Measurements from ENCODE around the gene HMCN2.
"Not testable (repeated sequence)": the region's sequence is repeated elsewhere in the genome, so short reads cannot be mapped to it uniquely, and the experiment has no call there.

Gene HMCN2

DNA sequence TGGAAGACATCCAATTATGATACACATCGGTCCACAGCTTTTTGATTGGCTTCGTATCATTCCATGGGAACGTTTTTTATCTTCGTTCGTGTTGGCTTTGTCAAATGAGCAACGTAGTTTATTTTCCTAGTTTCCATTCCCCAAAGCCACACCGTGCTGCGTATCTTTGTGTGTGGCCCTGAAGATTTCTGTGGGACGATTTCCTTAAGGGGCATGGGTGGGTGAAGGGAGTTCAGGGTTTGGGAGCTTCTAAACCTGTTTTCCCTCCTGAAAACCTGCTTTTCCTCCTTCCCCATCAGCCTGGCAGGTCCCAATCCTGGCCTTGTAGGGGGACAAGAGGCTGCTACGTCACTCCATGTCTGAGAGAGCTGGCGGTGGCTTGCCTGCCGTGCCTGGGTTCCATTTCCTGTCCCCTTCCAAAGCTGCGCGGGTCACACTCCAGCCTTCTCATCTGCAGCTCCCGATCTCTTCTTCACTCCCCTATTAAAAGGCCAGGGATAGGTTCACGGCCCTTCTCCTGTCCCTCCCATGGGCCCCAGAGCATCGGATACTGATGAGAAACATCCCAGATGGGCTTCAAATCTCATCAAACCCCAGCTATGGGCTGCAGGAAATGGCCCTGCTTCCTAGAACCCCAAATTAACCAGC lies 155.7 kb downstream of the HMCN2 start:
- DNase-seq: no peak

DNA sequence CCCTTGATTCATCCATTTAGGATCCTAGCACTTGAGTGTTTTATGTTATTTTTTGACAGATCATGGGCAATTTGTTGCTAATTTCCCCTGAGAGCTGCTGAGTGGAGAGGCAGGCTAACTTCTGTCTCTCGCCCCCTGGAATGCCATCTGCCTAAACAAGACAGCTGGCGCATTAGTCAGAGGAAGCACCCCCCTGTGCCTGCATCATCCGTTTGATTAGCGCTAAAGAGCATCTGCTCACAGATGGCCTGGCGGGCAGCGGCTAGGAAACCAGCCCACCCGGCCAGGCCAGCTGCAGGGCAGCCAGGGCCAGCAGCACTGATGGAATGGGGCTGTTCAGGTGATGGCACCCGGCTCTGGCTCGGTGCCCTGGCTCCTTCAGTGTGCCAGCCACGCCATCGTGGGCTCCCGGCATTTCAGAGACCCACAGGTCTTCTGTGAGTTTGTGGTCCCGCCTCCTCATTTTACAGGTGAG lies 156.3 kb downstream of the HMCN2 start:
- DNase-seq: no peak

DNA sequence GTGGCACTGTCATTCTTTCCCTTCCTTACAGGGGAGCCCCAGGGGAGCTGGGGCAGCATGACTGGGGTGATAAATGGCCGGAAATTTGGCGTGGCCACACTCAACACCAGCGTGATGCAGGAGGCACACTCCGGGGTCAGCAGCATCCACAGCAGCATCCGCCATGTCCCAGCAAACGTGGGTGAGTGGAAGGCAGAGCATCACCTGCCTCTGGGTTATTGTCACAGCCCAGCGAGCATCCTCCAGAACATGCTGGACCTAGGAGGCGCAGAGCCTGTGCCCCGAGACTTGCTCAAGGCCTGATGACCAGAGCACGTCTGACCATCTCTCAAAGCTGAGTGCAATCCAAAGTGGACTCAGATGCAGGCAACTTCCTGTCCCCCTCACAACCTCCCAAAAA lies 157.0 kb downstream of the HMCN2 start:
- no peak for DNase-seq

DNA sequence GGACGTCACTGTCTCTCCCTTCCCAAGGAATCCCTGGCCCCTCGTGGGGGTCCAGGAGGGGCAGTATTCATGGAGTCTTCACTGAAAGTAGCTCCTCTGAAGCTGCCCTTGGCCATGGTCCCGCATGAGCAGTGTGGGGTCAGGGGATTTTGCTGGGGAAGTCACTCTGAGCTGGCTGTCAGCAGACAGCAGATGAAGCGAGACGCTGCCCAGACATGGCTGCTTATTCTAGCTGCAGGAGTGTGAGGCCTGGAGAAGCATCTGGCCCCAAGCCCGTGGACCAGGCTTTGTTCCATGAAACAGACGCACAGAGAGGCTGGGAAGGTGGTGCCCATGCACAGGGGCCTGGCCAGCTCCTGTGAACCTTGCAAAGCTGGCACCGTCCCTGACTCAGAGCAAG lies 157.7 kb downstream of the HMCN2 start:
- DNase-seq: no peak

DNA sequence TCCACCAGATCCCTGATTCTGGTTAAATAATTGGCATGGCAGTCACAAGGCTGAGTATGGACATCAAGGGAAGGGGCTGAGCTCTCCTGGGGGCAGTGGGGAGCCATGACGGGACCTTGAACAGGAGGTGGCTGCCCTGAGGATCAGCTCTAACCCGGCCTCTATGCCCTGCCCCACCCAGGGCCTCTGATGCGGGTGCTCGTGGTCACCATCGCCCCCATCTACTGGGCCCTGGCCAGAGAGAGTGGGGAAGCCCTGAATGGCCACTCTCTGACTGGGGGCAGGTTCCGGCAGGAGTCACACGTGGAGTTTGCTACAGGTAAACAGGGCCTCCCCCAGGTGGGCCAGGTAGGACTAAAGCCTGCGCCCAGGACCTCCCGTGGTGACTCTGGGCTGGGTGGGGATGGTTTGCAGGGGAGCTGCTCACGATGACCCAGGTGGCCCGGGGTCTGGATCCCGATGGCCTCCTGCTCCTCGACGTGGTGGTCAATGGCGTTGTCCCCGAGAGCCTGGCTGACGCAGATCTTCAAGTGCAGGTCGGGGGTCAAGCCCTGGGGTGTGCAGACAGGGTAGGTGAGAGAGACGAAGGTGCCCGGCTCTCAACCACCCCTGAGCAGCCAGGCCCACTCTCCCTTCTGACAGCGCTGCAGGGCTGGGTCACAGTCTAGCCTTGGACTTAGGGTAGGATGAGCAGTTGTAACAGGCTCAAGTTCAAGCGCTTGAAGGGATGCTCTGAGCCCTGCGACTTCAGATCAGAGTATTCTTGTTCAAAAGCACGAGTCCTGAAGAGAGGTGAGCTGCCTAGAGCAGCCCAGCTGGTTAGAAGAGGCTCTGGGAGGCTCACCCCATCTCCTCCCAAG lies 159.3 kb downstream of the HMCN2 start:
- no peak for DNase-seq

DNA sequence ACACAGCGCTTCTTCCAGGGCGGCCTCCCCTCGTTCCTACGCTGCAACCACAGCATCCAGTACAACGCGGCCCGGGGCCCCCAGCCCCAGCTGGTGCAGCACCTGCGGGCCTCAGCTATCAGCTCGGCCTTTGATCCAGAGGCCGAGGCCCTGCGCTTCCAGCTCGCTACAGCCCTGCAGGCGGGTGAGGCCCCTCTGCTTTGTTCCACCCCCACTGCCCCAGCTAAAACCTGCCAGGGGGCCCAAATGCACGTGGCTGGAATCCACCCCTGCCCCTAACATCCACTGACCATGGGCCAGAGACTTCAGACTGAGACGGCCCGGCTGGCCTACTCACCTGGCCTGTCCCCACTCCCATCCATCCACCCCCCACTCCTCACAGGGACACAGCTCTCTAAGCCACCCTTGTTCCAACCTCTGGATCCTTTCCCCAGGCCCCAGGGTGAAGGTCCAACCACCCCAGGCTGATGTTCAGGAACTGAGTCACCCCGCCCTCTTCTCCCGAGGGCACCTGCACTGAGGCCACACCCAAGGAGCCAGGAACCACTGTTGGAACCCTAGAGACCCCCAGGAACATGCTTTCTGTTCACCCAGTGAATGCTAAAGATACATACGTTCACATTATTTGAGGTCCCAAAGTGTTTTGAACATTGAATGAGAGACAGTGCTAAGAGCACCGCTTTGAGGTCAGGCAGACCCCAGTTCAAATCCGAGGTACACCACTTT lies 160.3 kb downstream of the HMCN2 start:
- DNase-seq: no peak

DNA sequence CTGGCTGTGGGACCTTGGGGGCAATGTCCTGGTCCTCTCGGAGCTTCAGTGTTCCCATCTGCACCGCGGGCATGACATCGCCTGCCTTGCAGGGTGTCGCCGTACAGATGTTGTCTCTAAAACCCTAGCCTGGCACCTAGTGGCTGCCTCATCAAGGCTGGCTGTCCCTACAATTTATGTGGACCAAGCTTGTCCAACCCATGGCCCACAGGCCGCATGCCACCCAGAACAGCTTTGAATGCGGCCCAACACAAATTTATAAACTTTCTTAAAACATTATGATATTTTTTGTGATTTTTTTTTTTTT lies 160.9 kb downstream of the HMCN2 start:
- DNase-seq: no peak

DNA sequence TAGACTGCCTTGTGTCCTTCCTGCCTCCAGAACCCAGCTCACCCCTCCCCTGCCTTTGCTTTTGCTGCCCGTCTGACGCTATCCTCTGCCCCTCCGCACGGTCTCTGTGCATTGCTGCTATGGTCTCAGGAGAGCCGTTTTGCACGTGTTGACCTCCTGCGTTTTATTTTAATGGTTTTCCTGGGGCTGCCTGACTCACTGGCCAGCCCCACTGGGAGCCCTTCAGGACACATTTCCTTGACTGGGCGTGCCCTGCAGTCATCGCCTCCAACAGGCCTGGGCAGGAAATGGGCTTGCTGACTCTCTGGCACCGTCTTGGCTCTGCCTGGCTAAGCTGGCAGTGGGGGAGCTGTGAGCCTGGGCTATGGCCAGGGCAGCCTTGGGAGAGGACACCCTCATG lies 161.3 kb downstream of the HMCN2 start:
- no peak for DNase-seq

DNA sequence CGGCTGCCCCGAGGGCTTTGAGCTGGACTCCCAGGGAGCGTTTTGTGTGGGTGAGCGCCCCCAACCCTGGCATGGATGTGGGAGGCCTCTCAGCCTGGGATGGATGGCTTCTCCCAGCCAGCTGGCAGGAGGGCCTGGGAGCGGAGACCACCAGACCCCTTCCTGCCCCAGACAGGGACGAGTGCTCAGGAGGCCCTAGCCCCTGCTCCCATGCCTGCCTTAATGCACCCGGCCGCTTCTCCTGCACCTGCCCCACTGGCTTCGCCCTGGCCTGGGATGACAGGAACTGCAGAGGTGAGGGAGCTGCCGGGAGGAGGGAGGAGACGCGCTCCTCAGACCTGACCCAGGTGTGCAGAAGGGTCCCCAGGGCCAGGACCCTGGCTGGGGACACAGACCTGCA lies 161.8 kb downstream of the HMCN2 start:
- no peak for DNase-seq

DNA sequence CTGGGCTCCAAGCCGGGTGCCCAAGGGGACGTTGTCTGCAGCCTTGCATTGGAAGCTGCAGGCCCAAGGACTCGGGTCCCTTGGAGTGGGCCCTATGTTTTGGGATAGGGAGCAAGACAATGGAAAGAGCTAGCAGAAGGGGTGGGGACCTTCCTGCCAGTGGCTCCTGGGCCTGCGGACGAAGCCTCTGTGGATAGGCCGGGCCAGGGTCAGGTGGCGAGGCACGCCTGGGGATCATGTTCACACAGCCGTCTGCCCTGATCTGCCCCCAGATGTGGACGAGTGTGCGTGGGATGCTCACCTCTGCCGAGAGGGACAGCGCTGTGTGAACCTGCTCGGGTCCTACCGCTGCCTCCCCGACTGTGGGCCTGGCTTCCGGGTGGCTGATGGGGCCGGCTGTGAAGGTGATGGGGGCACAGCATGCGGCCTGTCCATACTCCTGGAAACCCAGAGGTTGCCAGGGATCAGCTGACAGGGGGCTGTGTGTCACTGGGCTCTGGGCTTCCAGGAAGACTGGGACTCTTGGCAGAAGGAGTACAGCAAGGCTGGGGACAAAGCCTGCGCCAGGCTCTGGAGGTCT lies 162.6 kb downstream of the HMCN2 start:
- no peak for DNase-seq

DNA sequence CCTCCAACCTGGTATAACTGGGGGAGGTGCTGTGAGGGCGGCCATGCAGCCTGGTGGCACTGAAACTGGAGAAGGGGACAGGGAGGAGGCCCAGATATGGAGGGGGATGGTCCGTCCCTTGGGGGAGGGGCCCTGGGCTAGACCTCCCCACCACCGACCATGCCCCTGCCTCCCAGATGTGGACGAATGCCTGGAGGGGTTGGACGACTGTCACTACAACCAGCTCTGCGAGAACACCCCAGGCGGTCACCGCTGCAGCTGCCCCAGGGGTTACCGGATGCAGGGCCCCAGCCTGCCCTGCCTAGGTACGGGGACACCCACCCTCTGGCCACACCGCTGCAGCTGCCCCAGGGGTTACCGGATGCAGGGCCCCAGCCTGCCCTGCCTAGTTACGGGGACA lies 163.8 kb downstream of the HMCN2 start:
- DNase-seq: no peak

DNA sequence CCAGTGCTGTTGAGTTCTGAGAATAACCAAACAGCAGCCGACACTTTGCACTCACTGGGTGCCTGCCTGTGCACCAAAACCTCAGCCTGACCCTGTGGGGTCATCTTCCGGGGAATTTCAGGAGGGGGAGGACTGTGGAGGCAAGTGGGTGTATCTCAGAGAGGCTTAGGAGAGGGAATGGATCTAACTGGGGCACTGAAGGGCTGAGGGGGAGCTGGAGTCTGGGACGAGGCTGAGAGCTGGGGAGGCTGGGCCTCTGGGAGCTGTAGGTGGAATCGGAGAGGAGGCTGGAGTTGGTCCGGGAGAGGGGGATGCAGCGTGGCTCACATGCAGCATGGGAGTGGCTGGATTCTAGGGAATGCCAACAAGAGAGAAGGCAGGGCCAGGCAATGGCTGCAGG lies 164.3 kb downstream of the HMCN2 start:
- DNase-seq: no peak

DNA sequence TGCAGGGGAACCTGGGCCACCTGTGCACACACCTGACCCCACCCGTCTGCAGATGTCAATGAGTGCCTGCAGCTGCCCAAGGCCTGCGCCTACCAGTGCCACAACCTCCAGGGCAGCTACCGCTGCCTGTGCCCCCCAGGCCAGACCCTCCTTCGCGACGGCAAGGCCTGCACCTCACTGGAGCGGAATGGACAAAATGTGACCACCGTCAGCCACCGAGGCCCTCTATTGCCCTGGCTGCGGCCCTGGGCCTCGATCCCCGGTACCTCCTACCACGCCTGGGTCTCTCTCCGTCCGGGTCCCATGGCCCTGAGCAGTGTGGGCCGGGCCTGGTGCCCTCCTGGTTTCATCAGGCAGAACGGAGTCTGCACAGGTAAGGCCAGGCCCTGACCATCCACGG lies 164.7 kb downstream of the HMCN2 start:
- no peak for DNase-seq

DNA sequence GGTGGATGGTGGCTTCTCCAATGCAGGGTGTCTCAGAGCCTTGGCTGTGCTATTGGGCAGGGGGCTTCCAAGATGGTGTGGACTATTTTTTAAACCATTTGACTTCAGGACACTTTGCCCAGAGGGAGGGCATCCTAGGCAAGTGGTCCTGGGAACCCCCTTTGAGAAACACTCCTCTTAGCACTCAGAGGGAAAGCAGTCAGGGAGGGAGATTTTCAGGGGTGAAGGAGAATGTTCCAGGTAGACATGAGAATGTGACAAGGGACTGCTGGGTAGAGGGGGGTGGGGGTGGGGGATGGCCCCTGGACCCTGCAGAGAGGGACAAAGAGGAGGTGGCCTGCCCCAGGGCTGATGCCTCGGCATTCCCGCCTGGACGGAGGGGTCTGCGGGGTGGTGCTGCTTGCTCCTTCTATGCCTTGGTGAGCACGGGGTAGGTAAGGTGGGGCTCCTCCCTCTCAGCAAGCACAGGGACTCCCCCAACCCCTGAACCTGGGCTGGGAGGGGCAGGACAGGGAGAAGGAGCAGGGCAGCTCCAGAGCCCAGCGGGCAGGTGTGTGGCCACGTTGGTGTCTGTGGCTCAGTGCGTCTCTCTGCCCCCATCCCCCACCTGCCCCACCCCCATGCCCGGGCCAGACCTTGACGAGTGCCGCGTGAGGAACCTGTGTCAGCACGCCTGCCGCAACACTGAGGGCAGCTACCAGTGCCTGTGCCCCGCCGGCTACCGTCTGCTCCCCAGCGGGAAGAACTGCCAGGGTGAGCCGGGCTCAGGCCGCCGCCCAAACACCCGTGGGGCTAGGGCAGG lies 165.4 kb downstream of the HMCN2 start:
- no peak for DNase-seq

DNA sequence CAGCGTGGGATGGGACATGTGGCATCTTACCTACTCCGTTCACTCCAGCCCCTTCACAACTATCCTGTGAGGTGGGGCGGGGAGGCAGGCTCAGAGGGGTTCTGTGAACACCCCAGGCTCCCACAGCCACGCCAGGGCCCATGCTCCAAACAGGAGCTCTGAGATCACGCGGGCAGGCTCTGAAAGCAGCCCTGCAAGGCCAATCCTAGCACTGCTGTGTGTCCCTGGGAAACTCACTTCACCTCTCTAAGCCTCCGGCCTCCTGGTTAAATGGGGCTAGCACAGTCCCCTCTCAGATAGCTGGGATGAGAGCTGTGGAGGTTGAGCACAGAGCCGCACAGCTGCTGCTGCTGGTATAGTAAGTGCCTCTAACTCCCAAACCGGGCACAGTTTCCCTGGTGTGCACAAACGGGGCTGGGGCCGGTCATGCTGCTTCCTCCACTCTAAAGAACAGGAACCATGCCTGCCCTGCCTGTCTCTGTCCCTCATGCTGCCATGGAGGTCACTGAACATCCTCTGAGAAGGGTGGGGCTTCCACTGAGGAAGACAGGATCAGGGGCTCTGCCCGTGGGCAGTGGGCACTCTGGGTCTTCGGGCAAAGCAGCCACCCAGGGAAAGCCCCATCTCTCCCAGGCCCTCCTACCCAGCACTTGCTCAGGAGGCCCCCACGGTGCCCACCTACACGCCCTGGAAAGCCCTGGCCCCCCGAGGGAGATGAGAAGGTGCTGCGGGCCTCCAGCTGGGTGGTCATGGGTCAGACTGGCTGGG lies 166.2 kb downstream of the HMCN2 start:
- no peak for DNase-seq

DNA sequence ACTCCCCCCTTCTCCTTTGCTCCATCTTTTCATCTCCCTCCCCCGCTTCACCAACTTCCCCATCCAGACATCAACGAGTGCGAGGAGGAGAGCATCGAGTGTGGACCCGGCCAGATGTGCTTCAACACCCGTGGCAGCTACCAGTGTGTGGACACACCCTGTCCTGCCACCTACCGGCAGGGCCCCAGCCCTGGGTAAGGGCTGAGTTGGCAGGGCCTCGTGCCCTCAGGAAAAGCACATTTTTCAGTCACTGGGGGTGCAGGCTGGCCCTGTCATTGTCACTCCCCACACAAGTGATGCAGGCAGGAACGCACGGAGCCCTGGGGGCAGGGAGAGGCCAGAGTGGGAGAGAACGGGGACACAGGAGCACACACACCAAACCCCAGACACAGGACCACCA lies 166.8 kb downstream of the HMCN2 start:
- no peak for DNase-seq

DNA sequence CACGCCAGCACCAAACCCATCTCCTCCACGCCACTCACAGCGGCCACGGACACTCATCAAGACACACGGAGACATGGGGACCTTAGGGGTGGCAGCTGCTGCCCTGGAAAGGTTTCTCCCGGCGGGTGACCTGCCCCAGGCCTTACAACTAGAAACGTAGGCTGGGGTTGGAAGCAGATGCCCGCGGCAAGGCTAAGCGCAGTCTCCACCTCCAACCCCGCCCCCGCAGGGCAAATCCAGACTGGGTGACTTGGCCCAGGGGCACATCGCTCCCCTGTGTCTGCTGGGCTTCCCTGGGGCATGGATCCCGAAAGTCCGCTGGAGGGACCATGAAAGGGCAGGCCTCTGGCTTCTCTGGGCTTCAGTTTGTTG lies 167.2 kb downstream of the HMCN2 start:
- DNase-seq: no peak

DNA sequence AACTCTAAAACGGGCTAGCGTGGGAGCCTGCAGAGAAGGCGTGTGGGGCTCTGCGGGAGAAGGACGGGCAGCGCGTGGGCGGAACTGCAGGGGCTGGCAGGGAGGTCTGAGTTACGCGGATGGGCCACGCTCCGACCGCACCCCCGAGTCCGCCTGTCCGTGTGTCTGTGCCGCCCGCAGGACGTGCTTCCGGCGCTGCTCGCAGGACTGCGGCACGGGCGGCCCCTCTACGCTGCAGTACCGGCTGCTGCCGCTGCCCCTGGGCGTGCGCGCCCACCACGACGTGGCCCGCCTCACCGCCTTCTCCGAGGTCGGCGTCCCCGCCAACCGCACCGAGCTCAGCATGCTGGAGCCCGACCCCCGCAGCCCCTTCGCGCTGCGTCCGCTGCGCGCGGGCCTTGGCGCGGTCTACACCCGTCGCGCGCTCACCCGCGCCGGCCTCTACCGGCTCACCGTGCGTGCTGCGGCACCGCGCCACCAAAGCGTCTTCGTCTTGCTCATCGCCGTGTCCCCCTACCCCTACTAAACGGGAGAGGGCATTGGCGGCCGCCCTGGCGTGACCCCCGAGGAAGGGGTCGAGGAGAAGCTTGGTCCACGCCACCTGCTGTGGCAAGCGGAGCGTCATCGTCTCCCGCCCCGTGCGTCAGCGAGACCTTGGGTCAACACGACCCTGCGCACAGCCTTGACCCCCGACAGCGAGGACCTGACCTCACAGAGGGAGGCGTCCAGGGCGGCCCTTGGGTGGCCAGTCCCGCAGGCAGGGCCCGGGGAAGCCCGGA lies 167.8 kb downstream of the HMCN2 start:
- peak; percentile 32 for DNase-seq

DNA sequence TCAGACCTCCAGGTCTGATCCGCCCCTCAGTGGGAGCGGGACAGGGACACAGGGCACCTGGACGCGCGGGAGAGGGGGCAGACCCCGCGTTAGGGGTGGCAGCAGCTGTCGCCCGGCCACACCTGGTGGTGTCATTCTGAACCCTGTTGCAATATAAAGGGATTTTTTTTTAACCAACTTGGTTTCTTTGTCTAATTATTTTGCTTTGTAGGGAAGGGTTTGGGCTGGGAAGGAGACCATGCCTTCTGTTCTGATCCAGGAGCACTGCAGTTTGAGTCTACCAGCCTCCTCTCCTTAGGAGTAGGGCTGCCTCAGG lies 168.3 kb downstream of the HMCN2 start:
- DNase-seq: no peak

DNA sequence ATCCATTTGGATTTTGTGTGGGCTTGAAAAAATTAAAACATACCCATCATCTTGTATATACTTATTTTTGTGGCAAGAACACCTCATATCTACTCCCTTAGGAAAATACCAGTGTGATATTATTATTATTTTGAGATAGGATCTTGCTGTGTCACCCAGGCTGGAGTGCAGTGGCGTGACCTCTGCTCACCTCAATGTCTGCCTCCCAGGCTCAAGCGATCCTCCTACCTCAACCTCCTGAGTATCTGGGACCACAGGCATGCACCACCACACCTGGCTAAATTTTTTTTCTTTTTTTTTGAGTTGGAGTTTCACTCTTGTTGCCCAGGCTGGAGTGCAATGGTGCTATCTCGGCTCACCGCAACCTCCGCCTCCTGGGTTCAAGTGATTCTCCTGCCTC lies 169.1 kb downstream of the HMCN2 start:
- DNase-seq: not testable (repeated sequence)

DNA sequence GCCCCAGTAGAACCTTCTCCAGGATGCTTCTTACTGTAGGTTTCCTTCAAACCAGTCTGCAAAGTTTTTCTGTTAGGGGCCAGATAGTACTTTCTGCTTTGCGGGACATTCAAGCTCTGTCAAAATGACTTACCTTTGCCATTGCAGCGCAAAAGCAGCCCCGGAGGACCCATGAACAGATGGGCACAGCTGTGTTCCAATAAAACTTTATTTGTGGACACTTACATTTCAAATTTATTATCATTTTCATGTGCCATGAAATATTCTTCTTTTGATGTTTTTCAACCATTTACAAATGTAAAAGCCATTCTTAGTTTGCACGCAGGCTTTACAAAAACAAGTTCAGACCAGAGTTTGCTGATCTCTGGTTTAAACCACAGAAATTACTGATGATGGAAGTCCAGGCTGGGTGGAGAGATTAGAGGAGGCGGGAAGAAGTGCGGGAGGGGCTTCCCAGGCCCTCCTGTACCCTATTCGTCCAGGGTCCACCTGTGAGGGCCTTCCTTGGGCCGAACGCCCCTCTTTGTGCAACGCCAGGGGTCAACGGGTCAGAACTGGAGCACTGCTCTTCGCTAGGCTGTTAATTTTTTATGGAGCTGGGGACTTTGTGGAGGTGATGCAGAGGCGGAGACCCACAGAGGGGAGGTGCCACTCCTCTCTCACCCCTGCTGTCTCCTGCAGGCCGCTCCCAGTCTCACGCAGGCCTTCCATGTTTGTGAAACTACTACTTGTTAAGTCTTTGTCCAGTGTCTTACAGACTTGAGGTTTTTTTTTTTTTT lies 171.6 kb downstream of the HMCN2 start:
- DNase-seq: no peak

Measured in activated naive CD4-positive, alpha-beta T cell treated with Interleukin-2 at 50 U/mL for 16 hours (primary cell).